GM12878 (cell line): ENCODE data around the gene TOMM40L. TPM values are rescaled to one million over a fixed set of nuclear protein-coding genes. Genes with fewer than 3 reads are reported as not detected.

ENCODE experiments used
- ATAC-seq: fragments of 200-7000 bp; cut with Tn5 transposase; 3 replicates; pipeline ENCODE4 v1.9.1; 2020; ENCODE audit warnings: mild to moderate bottlenecking, moderate library complexity
- BruUV-seq: library from RNA; stranded (reverse); fragments of 400-500 nt; replicated peaks from 2 replicates; lab custom pipeline; 2021; lab: Mats Ljungman, UMichigan
- CTCF ChIA-PET: fragments of 300-600 bp; sonication (Branson Sonifier 250); formaldehyde crosslinking; extraction: SDS; loops from one replicate; lab custom pipeline; 2021; ENCODE audit warnings: inconsistent platforms; lab: Yijun Ruan, JAX
- POLR2A ChIA-PET: fragments of 350-600 bp; formaldehyde crosslinking; extraction: SDS; loops from one replicate; lab custom pipeline; 2021; ENCODE audit warnings: inconsistent platforms; lab: Charles Lee
- RAD21 ChIA-PET: fragments of 300-600 bp; sonication (Branson Sonifier 250); formaldehyde crosslinking; loops from one replicate; lab custom pipeline; 2023; ENCODE audit warnings: antibody characterized with exemption; ENCODE audit not compliant: unreplicated experiment; lab: Charles Lee
- SMC1A ChIA-PET: fragments of 300-600 bp; sonication (Branson Sonifier 250); formaldehyde crosslinking; loops from one replicate; lab custom pipeline; 2023; ENCODE audit not compliant: unreplicated experiment, uncharacterized antibody; lab: Charles Lee
- DNase-seq: peaks from one replicate; pipeline ENCODE4 v3.0.0-alpha.2; 2011; ENCODE audit warnings: low read depth, low spot score
- FAIRE-seq: peaks from 3 replicates; lab custom pipeline; 2011; peaks lifted over from hg19 to GRCh38; lab: Jason Lieb, UNC
- H2AFZ ChIP-seq: 2 replicates; pipeline ENCODE4 v1.6.0; 2011; ENCODE audit warnings: low read depth, low read length, control low read depth; ENCODE audit not compliant: control insufficient read depth
- H3K27ac ChIP-seq: 2 replicates; pipeline ENCODE4 v1.5.1; 2011; ENCODE audit warnings: control low read depth; ENCODE audit not compliant: control insufficient read depth, insufficient read depth
- H3K27me3 ChIP-seq, 2 experiments: replicated peaks in 1 of 2; 2 replicates each; pipeline versions ENCODE4 v1.6.0 to v1.6.1; 2011; ENCODE audit warnings: low read length in 1 of 2; ENCODE audit not compliant: control insufficient read depth in 2 of 2, insufficient read depth in 2 of 2
- H3K36me3 ChIP-seq, 2 experiments: 2 replicates each; pipeline ENCODE4 v1.5.1; 2011; ENCODE audit warnings: low read length in 1 of 2; ENCODE audit not compliant: control insufficient read depth in 2 of 2, insufficient read depth in 2 of 2
- H3K4me1 ChIP-seq: 2 replicates; pipeline ENCODE4 v1.6.1; 2011; ENCODE audit warnings: mild to moderate bottlenecking, low read length, moderate library complexity, mixed read lengths; ENCODE audit not compliant: control insufficient read depth, insufficient read depth
- H3K4me2 ChIP-seq: 2 replicates; pipeline ENCODE4 v1.6.0; 2011; ENCODE audit warnings: control low read depth; ENCODE audit not compliant: control insufficient read depth, insufficient read depth
- H3K4me3 ChIP-seq: fragments of 200-600 bp; sonication (generic); 2 replicates; pipeline ENCODE4 v1.5.1; 2016
- H3K79me2 ChIP-seq: 2 replicates; pipeline ENCODE4 v1.6.0; 2011; ENCODE audit warnings: low read length; ENCODE audit not compliant: control insufficient read depth, insufficient read depth
- H3K9ac ChIP-seq: 2 replicates; pipeline ENCODE4 v1.8.0; 2011; ENCODE audit warnings: low read length, control low read depth, mixed read lengths; ENCODE audit not compliant: control insufficient read depth, insufficient read depth
- H3K9me3 ChIP-seq: replicated peaks from 3 replicates; pipeline ENCODE4 v1.5.1; 2011; ENCODE audit warnings: mild to moderate bottlenecking, low read length; ENCODE audit not compliant: control insufficient read depth, insufficient read depth
- H4K20me1 ChIP-seq: 2 replicates; pipeline ENCODE4 v1.6.0; 2011; ENCODE audit not compliant: control insufficient read depth, insufficient read depth
- BACH1 ChIP-seq: fragments of 450-650 bp; IDR thresholded peaks from 2 replicates; pipeline ENCODE4 v1.6.1; 2017; ENCODE audit warnings: mild to moderate bottlenecking, borderline replicate concordance
- BHLHE40 ChIP-seq, 2 experiments: fragments of 450-650 bp in 1 of 2; IDR thresholded peaks; 2 replicates each; pipeline ENCODE4 v1.6.1; 2011 to 2017; ENCODE audit warnings: low read depth in 2 of 2, borderline replicate concordance in 1 of 2, improper control_type of control experiment in 1 of 2, low read length in 1 of 2, mild to moderate bottlenecking in 1 of 2
- CBFB ChIP-seq: IDR thresholded peaks from 2 replicates; pipeline ENCODE4 v1.6.1; 2016; ENCODE audit warnings: antibody characterized with exemption, low read depth
- CTCF ChIP-seq, 3 experiments: IDR thresholded peaks in 2 of 3; conservative IDR thresholded peaks in 1 of 3; 2 replicates each; pipeline ENCODE4 v1.5.1; 2011; ENCODE audit warnings: low read depth in 3 of 3, low read length in 3 of 3, mild to moderate bottlenecking in 3 of 3, control low read depth in 2 of 3, moderate library complexity in 2 of 3, inconsistent platforms in 1 of 3, mixed read lengths in 1 of 3; ENCODE audit not compliant: control insufficient read depth in 2 of 3, insufficient read depth in 1 of 3; ENCODE audit errors: extremely low read depth in 1 of 3
- E2F4 ChIP-seq: IDR thresholded peaks from 2 replicates; pipeline ENCODE4 v1.6.1; 2012; ENCODE audit warnings: low read depth, low read length, improper control_type of control experiment
- EGR1 ChIP-seq, 2 experiments: IDR thresholded peaks; 1 replicate in 1 of 2; 2 replicates in 1 of 2; pipeline ENCODE4 v1.6.1; 2011 to 2012; ENCODE audit warnings: low read depth in 2 of 2, low read length in 2 of 2, borderline replicate concordance in 1 of 2, mild to moderate bottlenecking in 1 of 2, moderate library complexity in 1 of 2
- EP300 ChIP-seq, 2 experiments: fragments of 150-350 bp in 1 of 2; IDR thresholded peaks; 2 replicates each; pipeline ENCODE4 v1.6.1; 2011 to 2012; ENCODE audit warnings: low read depth in 2 of 2, low read length in 2 of 2, borderline replicate concordance in 1 of 2, improper control_type of control experiment in 1 of 2, inconsistent platforms in 1 of 2; ENCODE audit not compliant: control insufficient read depth in 1 of 2
- EZH2 ChIP-seq: IDR thresholded peaks from 2 replicates; pipeline ENCODE4 v1.6.1; 2012; ENCODE audit warnings: low read depth, mild to moderate bottlenecking, control low read depth, inconsistent platforms, low read length, borderline replicate concordance; ENCODE audit not compliant: control insufficient read depth
- GABPA ChIP-seq: IDR thresholded peaks from 2 replicates; pipeline ENCODE4 v1.6.1; 2014; ENCODE audit warnings: antibody characterized with exemption, low read depth, mild to moderate bottlenecking, inconsistent platforms
- HDGF ChIP-seq: fragments of 450-650 bp; IDR thresholded peaks from 2 replicates; pipeline ENCODE4 v1.6.1; 2016; ENCODE audit warnings: antibody characterized with exemption
- IRF4 ChIP-seq: IDR thresholded peaks from 2 replicates; pipeline ENCODE4 v1.6.1; 2011; ENCODE audit warnings: low read depth, low read length
- KLF5 ChIP-seq: fragments of 450-650 bp; IDR thresholded peaks from 2 replicates; pipeline ENCODE4 v1.6.1; 2014; ENCODE audit warnings: mild to moderate bottlenecking; ENCODE audit not compliant: partially characterized antibody
- NRF1 ChIP-seq: conservative IDR thresholded peaks from 2 replicates; pipeline ENCODE4 v1.6.1; 2011; ENCODE audit warnings: mild to moderate bottlenecking, low read depth, low read length, improper control_type of control experiment
- POLR2AphosphoS5 ChIP-seq: IDR thresholded peaks from 2 replicates; pipeline ENCODE4 v1.6.1; 2011; ENCODE audit warnings: mild to moderate bottlenecking, low read length, inconsistent platforms
- RCOR1 ChIP-seq: conservative IDR thresholded peaks from 2 replicates; pipeline ENCODE4 v1.6.1; 2012; ENCODE audit warnings: low read depth, low read length, improper control_type of control experiment
- TBL1XR1 ChIP-seq: IDR thresholded peaks from 2 replicates; pipeline ENCODE4 v1.6.1; 2012; ENCODE audit warnings: low read depth, low read length, improper control_type of control experiment
- ZSCAN29 ChIP-seq: fragments of 450-650 bp; IDR thresholded peaks from 2 replicates; pipeline ENCODE4 v1.6.1; 2017; ENCODE audit warnings: mild to moderate bottlenecking, moderate library complexity
- WGBS: methylation state at CpG from one replicate; pipeline ENCODE4 v1.1.6; 2016; ENCODE audit warnings: low lambda C conversion rate; ENCODE audit not compliant: insufficient replicate concordance, insufficient coverage; ENCODE audit errors: missing lambda C conversion rate; 5-methylcytosine and 5-hydroxymethylcytosine counted together
- in situ Hi-C: fragments of 300-500 bp; cut with MboI; formaldehyde crosslinking; loops from 9 replicates; pipeline ENCODE4 v1.14.3; 2018; ENCODE audit warnings: mixed read lengths
- intact Hi-C: fragments of 100-400 bp; cut with micrococcal nuclease; formaldehyde crosslinking; loops from one replicate; pipeline ENCODE4 v1.14.2; 2022; ENCODE audit not compliant: unreplicated experiment
- polyA plus RNA-seq, 11 experiments: library from polyadenylated mRNA; depleted of rRNA in 4 of 11; unstranded in 6 of 11; stranded (reverse) in 5 of 11; fragments of >200 nt; fragmentation: Nextera tagmentation in 4 of 11; fragmentation: Illumina TruSeq in 1 of 11; extraction: Ambion mirVana in 4 of 11; extraction: Trizol in 1 of 11; gene quantifications; 1 replicate in 1 of 11; 2 replicates in 10 of 11; pipeline versions ENCODE4 v1.2.1 to v1.2.3, GENCODE V29; 2011 to 2016; ENCODE audit warnings: inconsistent platforms in 2 of 11, missing spikeins in 2 of 11, low read depth in 1 of 11
- total RNA-seq, 4 experiments: library from RNA; depleted of rRNA in 3 of 4; stranded (reverse); fragments of >200 nt in 3 of 4; fragmentation: Illumina TruSeq in 1 of 4; extraction: Trizol in 1 of 4; gene quantifications; 2 replicates each; pipeline versions ENCODE4 v1.2.1 to v1.2.3, GENCODE V29; 2013 to 2021

Gene TOMM40L
- total and polyA plus RNA-seq, 10 of the 15 experiments (the other 5 are each of a cell fraction or from before 2014, with no cell fraction given), result 5.9 to 21.6 (median 15.7) TPM

- in situ Hi-C loops, result no loop called here
- Histone ChIP-seq H3K9ac (peak within 1 kb of the TSS; percentile 69), H3K4me3 (peak within 1 kb of the TSS; percentile 90), H3K27me3 (no peaks in the 10 kb centered on the region), H2AFZ (peak within 1 kb of the TSS; percentile 96), H3K9me3 (no peaks in the 10 kb centered on the region), H3K27ac (peak within 1 kb of the TSS; percentile 87), H4K20me1 (no peaks in the 10 kb centered on the region), H3K4me2 (peak within 1 kb of the TSS; percentile 87), H3K4me1 (peaks cover 33% of the 10 kb centered on the region), H3K79me2 (peaks cover 23% of the 10 kb centered on the region), H3K36me3 (peaks cover 6 to 26% of the 10 kb centered on the region in 2 experiments)
- ChIA-PET RAD21 (interaction anchor here (1.0 to 2.9 kb wide), 4 partner anchors 12 to 48 kb away, joined by 4 to 21 read pairs (median 8); partner anchors contain the start of genes PPOX and TOMM40L), SMC1A (interaction anchor here (0.9 to 1.9 kb wide), 6 partner anchors 9 to 207 kb away, joined by 3 to 10 read pairs (median 4); partner anchors contain the start of genes PPOX and TOMM40L), POLR2A (interaction anchor here (1.0 to 1.9 kb wide), 4 partner anchors 9 to 25 kb away, joined by 7 to 14 read pairs (median 8); partner anchors contain the start of genes NDUFS2 and PPOX), CTCF (interaction anchor here (0.6 to 3.7 kb wide), 7 partner anchors 9 to 205 kb away, joined by 3 to 44 read pairs (median 7); partner anchors contain the start of genes PPOX and TOMM40L)
- peak; percentile 93 for ATAC-seq
- FAIRE-seq, result no peak
- TSS peak; percentile 86 for BruUV-seq
- WGBS, result 13% methylated on average over 50 of the region's 50 CpGs
- intact Hi-C loops, result no loop called here
- no peak for DNase-seq
- TF ChIP-seq KLF5 (no peak), BHLHE40 (IDR thresholded peaks at IDR 0.05; ENCODE audit: borderline replicate concordance in 1 of 2, low read depth in 2 of 2, low read length in 1 of 2) (no peak), BACH1 (no peak), EZH2 (no peak), RCOR1 (no peak), GABPA (no peak), EP300 (IDR thresholded peaks at IDR 0.05; ENCODE audit: borderline replicate concordance in 1 of 2, control insufficient read depth in 1 of 2, low read depth in 2 of 2, low read length in 2 of 2) (no peak), CBFB (0 out of 2 replicates have a peak, but pooled peaks have one; percentile 43), IRF4 (0 out of 2 replicates have a peak, but pooled peaks have one; percentile 16), EGR1 (IDR thresholded peaks at IDR 0.05; ENCODE audit: borderline replicate concordance in 1 of 2, low read depth in 2 of 2, low read length in 2 of 2) (peak in 1 of 2 experiments; percentile 96; a peak in 2 of 3 replicates), ZSCAN29 (no peak), NRF1 (no peak), POLR2AphosphoS5 (peak; percentile 95), CTCF (IDR thresholded peaks at IDR 0.05 in 2 of 3, conservative IDR thresholded peaks at IDR 0.05 in 1 of 3; ENCODE audit: control insufficient read depth in 2 of 3, extremely low read depth in 1 of 3, insufficient read depth in 1 of 3, low read depth in 3 of 3, low read length in 3 of 3) (0 out of 6 replicates have a peak, but pooled peaks of 1 of the 3 experiments have one; percentile 8), E2F4 (no peak), TBL1XR1 (no peak), HDGF (0 out of 2 replicates have a peak, but pooled peaks have one; percentile 28)
These were observed 48.5 kb upstream of the TOMM40L start, which contains the start of gene B4GALT3 for GRCh38 chr1:161177112-161177935. TSS of gene B4GALT3 (minus strand) at chr1:161177507. CDS start at chr1:161176060, 1,447 bp downstream.
